A549 (cell line): ENCODE data around the gene ARHGEF16.

Experiments used
- ESRRA ChIP-seq: fragments of 150-350 bp; IDR thresholded peaks from 2 replicates; pipeline ENCODE4 v1.6.1; 2014; ENCODE audit warnings: mild to moderate bottlenecking, low read length, borderline replicate concordance
- HDAC2 ChIP-seq: fragments of 200-600 bp; sonication (generic); IDR thresholded peaks from 2 replicates; pipeline ENCODE4 v1.6.1; 2016
- JUNB ChIP-seq: fragments of >200 bp; sonication (Bioruptor Twin); formaldehyde crosslinking; IDR thresholded peaks from 2 replicates; pipeline ENCODE4 v1.6.1; 2016
- KDM5A ChIP-seq: fragments of 200-600 bp; sonication (generic); IDR thresholded peaks from 2 replicates; pipeline ENCODE4 v1.6.1; 2016; ENCODE audit warnings: antibody characterized with exemption, mild to moderate bottlenecking
- MYC ChIP-seq: IDR thresholded peaks from 2 replicates; pipeline ENCODE4 v1.6.1; 2012; ENCODE audit warnings: mild to moderate bottlenecking, inconsistent platforms, low read length, improper control_type of control experiment, borderline replicate concordance
- PHF8 ChIP-seq: fragments of 200-600 bp; sonication (generic); IDR thresholded peaks from 2 replicates; pipeline ENCODE4 v1.6.1; 2016; ENCODE audit warnings: low read depth, mild to moderate bottlenecking, antibody characterized with exemption, moderate library complexity, borderline replicate concordance
- POLR2A ChIP-seq: IDR thresholded peaks from 2 replicates; pipeline ENCODE4 v1.6.1; 2012; ENCODE audit warnings: mild to moderate bottlenecking, low read length
- RAD21 ChIP-seq, 2 experiments: fragments of >200 bp in 1 of 2; sonication (Bioruptor Twin) in 1 of 2; formaldehyde crosslinking in 1 of 2; IDR thresholded peaks in 1 of 2; conservative IDR thresholded peaks in 1 of 2; 2 replicates in 1 of 2; 3 replicates in 1 of 2; pipeline ENCODE4 v1.6.1; 2012 to 2018; ENCODE audit warnings: inconsistent platforms in 1 of 2
- RNF2 ChIP-seq: fragments of 200-600 bp; sonication (generic); IDR thresholded peaks from 2 replicates; pipeline ENCODE4 v1.6.1; 2016; ENCODE audit warnings: low read depth, mild to moderate bottlenecking, antibody characterized with exemption, moderate library complexity, borderline replicate concordance
- SMC3 ChIP-seq: fragments of >200 bp; sonication (Bioruptor Twin); formaldehyde crosslinking; IDR thresholded peaks from 3 replicates; pipeline ENCODE4 v1.6.1; 2018; ENCODE audit warnings: inconsistent platforms
- SREBF2 ChIP-seq: fragments of 450-650 bp; IDR thresholded peaks from 2 replicates; pipeline ENCODE4 v1.6.1; 2014; ENCODE audit warnings: mild to moderate bottlenecking, moderate library complexity
- TF ChIP-seq, protein P1 (sequence below): fragments of >200 bp; sonication (Bioruptor Twin); formaldehyde crosslinking; IDR thresholded peaks from 3 replicates; pipeline ENCODE4 v1.5.1; 2016
- TF ChIP-seq, protein P2 (sequence below): IDR thresholded peaks from 2 replicates; pipeline ENCODE4 v1.6.1; 2012; ENCODE audit warnings: low read depth, borderline replicate concordance
- TF ChIP-seq, protein P3 (sequence below): IDR thresholded peaks from 2 replicates; pipeline ENCODE4 v1.6.1; 2012

DNA sequence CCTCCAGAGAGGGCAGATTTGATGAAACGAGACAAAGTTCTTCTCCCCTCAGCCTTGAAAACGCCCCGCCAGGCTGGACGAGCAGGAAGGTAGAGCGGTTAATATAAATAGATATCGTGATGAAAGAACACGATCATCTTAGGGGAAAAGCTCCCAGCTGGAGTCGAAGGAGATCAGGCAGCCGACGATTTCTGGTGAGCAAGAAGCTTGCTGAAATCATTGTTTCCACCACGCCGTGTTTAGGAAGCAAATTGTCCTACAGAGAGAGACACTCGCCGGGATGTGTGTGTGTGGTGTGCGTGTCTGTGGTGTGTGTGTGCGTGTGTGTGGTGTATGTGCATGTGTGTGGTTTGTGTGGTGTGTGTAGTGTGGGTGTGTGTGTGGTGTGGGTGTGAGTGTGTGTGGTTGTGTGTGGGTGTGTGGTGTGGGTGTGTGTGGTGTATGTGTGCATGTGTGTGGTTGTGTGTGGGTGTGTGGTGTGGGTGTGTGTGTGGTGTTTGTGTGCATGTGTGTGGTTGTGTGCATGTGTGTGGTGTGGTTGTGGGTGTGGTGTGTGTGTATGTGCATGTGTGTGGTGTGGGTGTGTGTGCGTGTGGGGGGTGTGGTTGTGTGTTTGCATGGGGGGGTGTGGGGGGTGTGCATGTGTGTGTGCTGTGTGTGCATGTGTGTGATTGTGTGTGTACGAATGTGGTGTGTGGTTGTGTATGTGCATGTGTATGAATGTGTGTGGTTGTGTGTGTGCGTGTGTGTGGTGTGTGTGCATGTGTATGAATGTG lies 44.9 kb upstream of the ARHGEF16 start:
- TF ChIP-seq MYC (no peak), SMC3 (no peak), ESRRA (no peak), POLR2A (no peak), RAD21 (conservative IDR thresholded peaks at IDR 0.05 in 1 of 2, IDR thresholded peaks at IDR 0.05 in 1 of 2) (no peak), SREBF2 (no peak), KDM5A (no peak), JUNB (no peak), RNF2 (no peak), HDAC2 (no peak), PHF8 (no peak)
- TF ChIP-seq, protein P1, sequence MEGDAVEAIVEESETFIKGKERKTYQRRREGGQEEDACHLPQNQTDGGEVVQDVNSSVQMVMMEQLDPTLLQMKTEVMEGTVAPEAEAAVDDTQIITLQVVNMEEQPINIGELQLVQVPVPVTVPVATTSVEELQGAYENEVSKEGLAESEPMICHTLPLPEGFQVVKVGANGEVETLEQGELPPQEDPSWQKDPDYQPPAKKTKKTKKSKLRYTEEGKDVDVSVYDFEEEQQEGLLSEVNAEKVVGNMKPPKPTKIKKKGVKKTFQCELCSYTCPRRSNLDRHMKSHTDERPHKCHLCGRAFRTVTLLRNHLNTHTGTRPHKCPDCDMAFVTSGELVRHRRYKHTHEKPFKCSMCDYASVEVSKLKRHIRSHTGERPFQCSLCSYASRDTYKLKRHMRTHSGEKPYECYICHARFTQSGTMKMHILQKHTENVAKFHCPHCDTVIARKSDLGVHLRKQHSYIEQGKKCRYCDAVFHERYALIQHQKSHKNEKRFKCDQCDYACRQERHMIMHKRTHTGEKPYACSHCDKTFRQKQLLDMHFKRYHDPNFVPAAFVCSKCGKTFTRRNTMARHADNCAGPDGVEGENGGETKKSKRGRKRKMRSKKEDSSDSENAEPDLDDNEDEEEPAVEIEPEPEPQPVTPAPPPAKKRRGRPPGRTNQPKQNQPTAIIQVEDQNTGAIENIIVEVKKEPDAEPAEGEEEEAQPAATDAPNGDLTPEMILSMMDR, result no peak
- TF ChIP-seq, protein P2, sequence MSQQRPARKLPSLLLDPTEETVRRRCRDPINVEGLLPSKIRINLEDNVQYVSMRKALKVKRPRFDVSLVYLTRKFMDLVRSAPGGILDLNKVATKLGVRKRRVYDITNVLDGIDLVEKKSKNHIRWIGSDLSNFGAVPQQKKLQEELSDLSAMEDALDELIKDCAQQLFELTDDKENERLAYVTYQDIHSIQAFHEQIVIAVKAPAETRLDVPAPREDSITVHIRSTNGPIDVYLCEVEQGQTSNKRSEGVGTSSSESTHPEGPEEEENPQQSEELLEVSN, result no peak
- TF ChIP-seq, protein P3, sequence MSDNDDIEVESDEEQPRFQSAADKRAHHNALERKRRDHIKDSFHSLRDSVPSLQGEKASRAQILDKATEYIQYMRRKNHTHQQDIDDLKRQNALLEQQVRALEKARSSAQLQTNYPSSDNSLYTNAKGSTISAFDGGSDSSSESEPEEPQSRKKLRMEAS, result no peak
